ENCODE results near the gene PER3. TPM values are rescaled to one million over a fixed set of nuclear protein-coding genes. Genes with fewer than 3 reads are reported as not detected.
"Not testable (repeated sequence)": the region's sequence is repeated elsewhere in the genome, so short reads cannot be mapped to it uniquely, and the experiment has no call there.

Gene PER3
- total RNA-seq, 1 donor from 2014 or later, result 9.8 TPM

DNA sequence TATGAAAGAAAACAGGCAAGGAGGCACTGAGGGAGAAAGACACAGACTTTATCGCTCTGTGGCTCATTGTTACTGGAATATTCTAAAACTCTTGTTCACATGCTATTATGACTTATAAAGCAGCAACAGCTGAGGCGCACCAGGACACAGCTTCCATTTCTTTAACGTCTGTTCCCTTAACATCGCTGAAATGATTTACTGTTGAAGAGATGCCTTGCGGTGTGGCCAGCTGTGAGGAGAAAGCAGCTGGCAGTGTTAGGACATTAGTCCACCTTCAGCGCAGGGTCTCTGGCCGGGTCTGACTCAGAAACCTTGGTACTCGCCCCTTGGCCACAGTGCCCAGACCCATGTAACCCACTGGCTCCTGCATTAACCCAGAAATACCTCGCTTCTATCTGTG lies 3.1 kb upstream of the PER3 start:
- no peak for DNase-seq

- DNase-seq, result no peak
These were observed 2.6 kb upstream of the PER3 start for GRCh38 chr1:7781501-7781900.

GRCh38 chr1:7781923-7782495 lies 2.1 kb upstream of the PER3 start:
- no peak for DNase-seq

- no peak for DNase-seq
These were observed 846 bp upstream of the PER3 start for GRCh38 chr1:7783178-7783711.

DNA sequence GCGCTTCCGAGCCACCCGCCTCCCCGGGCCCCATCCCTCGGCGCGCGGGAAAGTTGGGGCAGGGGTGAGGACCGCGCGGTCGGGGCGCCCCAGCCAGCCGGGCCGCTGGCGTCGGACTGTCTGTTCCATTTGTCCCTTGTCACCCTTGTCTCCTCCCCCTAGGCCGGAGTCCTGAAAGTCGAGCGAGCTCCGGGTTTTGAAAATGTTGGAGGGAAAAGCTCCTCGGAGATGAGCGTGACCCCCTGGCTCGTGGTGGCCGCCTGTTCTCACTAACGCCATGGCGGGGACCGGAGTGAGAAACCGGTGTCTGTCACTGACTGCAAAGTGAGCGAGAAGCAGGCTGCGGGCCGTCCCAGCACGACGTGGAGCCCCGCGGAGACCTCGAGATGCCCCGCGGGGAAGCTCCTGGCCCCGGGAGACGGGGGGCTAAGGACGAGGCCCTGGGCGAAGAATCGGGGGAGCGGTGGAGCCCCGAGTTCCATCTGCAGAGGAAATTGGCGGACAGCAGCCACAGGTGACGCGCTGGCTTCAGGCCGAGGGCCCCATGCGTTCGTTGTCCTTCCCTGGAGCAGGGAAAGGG lies 491 bp downstream of the PER3 start:
- DNase-seq, result no peak

DNA sequence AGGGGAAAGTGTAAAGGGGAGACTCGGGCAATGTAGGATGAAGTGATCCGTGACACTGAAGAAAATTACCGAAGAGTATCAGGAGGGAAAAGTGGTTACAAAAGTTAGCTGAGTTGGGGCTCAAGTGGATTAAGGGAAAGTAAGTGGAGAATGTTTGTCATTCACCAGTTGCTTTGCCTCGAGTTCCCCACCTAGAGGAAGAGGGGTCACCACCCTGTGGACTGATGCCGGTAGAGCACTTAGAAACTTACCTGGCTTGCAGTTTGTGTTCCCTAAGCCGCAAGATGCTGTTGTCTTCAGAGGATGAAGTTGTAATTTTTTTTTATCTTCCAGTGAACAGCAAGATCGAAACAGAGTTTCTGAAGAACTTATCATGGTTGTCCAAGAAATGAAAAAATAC lies 1.0 kb downstream of the PER3 start:
- no peak for DNase-seq

DNA sequence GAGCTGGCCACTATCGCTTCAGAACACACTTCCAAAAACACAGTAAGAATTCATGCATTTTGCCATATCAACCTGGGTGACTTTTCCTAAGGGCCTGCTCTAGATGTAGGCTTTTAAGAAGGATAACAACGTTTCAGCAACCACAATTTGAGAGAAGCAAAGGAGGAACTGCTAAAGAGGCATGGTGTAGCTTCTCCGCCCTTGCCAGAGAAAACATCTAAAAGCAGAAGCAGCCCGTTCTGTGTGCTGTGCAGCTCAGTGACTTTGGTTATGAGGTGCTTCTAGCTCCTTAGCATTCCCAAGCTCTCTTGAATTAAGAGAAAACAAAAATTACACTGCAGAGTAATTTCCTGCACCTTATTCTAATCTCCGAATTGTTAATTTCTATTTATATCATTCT lies 2.7 kb downstream of the PER3 start:
- no peak for DNase-seq

DNA sequence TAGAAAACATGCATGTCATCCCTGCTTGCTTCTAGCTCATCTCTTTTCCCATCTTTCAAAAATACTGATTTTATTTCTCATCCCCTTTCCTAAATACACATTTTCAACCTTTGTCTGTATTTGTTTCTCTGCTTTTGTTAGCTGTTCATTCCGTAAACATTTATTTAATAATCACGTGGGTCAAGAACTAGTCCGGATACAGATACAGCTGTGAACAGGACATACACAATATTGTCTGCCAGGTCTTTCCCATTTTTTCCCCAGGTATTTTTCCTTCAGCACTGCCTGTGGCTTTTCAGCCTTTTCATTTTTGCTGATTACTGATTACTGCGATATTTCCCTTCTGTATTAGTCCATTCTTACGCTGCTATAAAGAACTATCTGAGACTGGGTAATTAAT lies 5.7 kb downstream of the PER3 start:
- DNase-seq, result no peak

DNA sequence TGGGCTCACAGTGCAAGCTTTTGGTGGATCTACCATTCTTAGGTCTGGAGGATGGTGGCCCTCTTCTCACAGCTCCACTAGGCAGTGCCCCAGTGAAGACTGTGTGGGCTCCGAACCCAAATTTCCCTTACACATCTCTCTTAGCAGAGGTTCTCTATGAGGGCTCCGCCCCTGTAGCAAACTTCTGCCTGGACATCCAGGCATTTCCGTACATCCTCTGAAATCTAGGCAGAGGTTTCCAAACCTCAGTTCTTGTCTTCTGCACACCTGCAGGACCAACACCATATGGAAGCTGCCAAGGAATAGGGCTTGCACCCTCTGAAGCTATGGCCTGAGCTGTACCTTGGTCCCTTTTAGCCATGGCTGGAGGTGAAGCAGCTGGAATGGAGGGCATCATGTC lies 6.9 kb downstream of the PER3 start:
- DNase-seq, result not testable (repeated sequence)

DNA sequence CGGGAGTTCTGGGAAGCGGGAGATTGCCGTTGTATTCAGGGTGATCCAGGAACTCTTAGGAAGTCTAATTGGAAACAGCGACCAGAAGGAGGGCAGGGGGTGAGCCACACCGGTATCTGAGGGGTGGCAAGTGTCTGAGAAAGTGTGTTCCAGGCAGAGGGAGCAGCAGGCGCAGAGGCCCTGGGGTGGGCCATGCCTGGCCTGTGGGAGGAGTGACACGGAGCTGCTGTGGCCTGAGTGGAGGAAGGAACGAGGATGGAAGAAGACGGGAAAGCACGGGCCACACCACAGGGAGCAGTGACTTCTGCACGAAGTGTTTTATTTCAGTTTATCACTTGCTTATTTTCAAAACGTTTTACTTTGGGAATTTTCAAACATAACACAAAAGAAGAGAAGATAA lies 11.3 kb downstream of the PER3 start:
- no peak for DNase-seq

DNA sequence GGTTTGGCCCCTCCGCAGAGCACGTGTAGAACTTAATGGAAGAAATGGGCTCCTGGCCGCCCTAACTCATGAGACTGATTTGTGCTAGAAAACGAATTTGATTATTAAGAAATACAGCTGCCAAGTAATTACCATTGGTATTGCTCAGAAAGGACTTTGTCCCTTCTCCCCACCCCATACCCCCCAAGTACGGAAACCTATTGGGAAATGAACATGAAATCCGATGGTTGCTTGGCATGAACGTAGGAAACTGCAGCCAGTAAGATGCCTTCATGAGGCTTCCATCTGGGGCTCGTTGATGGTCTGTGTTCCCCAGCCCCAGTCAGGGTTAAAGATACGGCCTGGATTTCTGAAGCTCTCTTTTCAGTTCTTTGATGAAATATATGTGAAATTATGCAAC lies 21.4 kb downstream of the PER3 start:
- DNase-seq, result no peak

DNA sequence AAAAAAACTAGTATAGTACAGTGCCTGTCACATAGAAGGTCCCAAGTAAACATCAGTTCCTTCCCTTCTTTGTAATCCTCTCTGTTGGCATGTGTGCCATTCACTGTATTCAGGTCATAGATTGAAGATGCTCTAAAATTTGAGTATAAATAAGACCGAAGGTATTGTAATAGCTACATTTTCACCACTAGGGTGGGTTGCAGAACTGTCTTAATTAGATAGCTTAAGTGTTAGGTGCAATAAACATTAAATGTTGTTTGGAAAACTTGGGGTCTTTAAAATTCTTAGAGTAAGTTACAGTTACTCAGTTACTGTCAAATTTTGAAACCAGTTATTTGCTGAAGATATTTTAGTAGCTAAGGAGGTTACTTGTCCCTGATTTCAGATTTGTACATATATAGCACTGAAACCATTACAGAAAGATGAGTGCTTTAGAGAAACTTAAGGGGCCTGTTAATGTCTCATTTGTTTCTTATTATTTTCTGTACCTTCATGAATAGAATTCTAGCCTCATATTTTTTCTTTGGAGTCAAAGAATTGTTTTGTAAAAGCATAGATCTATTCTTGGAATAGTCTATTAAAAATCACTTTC lies 24.3 kb downstream of the PER3 start:
- DNase-seq, result no peak

DNA sequence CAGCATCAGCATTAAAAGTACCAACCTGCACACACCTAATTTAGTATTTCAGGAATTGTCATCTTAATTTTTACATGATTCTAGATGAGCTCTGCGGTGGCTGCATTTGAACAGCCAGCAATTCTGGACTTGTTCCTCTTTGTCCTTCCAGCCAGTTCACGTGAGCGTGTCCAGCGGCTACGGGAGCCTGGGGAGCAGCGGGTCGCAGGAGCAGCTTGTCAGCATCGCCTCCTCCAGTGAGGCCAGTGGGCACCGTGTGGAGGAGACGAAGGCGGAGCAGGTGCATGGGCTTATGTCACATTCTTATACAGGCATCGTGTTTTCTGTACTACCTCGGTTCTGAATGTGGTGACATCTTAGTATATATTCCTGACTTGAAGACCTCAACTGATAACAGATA lies 25.7 kb downstream of the PER3 start:
- no peak for DNase-seq

DNA sequence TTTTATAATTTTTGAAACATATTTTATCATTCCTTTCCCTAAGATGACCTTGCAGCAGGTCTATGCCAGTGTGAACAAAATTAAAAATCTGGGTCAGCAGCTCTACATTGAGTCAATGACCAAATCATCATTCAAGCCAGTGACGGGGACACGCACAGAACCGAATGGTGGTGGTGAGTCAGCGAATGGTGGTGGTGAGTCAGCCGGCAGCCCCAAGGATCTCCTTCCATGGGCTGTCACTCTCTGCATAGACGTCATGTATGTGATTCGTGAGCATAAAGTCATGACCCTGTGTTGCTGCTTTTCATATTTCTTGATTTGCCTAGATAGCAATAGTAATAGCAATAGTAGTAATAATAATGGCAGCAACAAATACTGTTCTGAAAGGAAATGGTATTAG lies 26.3 kb downstream of the PER3 start:
- DNase-seq, result no peak

DNA sequence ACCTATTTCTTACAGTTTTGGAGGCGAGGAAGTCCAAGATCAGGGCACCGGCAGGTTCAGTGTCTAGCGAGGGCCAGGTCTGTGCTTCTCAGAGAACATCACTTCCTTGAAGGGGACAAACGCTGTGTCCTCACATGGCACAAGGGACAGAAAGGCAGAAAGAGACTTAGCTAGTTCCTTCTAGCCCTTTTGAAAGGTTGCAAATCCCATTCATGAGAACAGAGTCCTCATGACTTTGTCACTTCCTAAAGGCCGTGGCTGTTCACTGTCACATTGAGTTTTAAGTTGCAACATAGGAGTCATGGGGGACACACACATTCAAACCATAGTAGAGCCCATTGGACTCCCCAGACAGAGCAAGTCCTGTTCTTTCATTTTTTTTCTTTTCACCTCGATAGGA lies 27.4 kb downstream of the PER3 start:
- DNase-seq, result no peak

GRCh38 chr1:7813677-7814373 lies 29.7 kb downstream of the PER3 start:
- DNase-seq, result no peak

DNA sequence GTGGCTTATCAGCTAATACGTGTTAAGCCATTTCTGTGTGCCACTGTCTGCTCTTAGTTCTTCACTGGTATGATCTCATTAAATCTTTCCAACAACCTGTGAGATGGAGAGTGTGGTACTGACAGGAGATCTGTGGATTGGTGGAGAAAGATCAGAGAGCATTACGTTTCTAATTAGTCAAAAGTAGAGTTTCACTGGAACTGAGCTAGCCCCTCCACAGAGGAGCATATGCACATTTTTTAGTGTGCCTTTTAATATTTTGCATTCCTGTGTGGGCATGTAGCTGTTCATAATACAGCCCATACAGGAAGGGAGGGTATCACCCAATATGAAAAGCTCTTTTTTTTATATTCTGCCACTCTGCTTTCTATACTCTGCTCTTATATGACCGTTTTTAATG lies 37.2 kb downstream of the PER3 start:
- no peak for DNase-seq

DNA sequence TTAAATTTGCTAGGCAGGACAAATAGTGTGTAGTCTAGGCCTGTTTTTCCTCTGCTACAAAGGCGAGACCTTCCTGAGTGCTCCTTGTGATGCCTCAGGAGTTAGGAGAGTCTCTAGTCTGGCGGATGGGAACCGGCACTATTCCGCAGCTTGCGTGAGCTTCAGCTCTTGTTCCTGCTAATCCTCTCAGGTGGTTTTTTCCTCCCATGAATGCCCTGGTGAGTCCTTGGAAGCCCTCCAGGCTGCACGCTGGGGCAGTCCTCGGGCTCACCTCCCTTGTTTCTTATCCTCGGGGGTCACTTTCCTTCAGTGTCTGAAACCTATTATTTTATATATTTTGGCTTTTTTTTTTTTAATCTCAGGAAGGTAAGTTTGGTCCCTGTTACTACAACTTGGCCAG lies 40.6 kb downstream of the PER3 start:
- no peak for DNase-seq

DNA sequence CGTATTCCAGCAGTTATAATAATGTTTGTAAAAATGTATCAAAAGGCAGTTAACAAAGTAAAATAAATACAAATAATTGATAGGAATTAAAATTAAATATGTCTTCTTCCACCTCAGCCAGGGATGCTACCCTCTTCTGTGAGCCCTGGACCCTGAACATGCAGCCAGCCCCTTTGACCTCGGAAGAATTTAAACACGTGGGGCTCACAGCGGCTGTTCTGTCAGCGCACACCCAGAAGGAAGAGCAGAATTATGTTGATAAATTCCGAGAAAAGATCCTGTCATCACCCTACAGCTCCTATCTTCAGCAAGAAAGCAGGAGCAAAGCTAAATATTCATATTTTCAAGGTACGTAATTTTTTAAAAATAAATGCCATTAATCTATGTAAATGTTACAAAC lies 42.3 kb downstream of the PER3 start:
- no peak for DNase-seq

DNA sequence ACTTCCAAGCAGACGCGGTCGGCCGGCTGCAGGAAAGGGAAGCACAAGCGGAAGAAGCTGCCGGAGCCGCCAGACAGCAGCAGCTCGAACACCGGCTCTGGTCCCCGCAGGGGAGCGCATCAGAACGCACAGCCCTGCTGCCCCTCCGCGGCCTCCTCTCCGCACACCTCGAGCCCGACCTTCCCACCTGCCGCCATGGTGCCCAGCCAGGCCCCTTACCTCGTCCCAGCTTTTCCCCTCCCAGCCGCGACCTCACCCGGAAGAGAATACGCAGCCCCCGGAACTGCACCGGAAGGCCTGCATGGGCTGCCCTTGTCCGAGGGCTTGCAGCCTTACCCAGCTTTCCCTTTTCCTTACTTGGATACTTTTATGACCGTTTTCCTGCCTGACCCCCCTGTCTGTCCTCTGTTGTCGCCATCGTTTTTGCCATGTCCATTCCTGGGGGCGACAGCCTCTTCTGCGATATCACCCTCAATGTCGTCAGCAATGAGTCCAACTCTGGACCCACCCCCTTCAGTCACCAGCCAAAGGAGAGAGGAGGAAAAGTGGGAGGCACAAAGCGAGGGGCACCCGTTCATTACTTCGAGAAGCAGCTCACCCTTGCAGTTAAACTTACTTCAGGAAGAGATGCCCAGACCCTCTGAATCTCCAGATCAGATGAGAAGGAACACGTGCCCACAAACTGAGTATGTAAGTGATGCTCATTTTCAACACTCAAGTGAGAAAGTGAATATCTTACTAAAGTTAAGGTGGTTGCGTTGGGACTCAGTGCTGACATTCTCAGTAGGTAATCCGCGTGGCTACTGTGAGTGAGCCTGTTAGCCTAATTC lies 43.2 kb downstream of the PER3 start:
- DNase-seq, result no peak

DNA sequence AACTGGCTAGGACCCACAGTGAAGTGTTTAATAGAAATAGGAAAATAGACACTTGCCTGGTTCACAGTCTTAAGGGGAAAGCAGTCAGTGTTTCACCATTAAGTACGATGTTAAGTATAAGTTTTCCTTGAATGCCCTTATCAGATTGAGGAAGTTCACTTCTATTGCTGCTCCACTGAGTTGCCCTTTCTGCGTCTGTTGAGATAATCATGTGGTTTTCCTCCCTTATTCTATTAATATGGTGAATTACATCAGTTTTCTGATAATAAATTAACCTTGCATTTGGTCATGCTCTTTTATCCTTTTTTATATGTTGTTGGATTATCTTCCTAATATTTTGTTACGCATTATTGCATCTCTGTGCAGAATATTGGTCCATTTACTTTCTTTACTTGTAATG lies 47.4 kb downstream of the PER3 start:
- no peak for DNase-seq

- DNase-seq, result no peak
These were observed 48.9 kb downstream of the PER3 start for GRCh38 chr1:7833035-7833434.

DNA sequence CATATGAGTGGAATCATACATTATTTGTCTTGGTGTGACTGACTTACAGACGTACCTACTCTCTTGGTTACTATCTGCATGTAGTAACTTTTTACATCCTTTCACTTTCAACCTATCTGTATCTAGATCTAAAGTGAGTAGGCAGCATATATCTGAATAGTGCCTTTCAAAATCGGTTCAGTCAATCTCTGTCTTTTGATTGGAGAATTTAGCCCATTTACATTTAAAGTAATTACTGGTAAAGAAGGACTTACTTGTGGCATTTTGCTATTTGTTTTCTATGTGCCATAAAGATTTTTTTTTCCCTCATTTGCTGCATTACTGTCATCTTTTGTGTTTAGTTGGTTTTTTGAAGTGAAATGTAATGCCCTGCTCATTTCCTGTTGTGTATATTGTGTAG lies 54.6 kb downstream of the PER3 start:
- no peak for DNase-seq

Measured in skin of body (tissue), 2 donors.